Common myeloid progenitor, CD34-positive (primary cell): Measurements from ENCODE around the gene SLCO3A1.

ENCODE experiments used
- CTCF ChIA-PET: fragments of 350-600 bp; sonication (Branson Sonifier 250); formaldehyde crosslinking; loops from one replicate; lab custom pipeline; 2021; ENCODE audit warnings: antibody characterized with exemption; lab: Charles Lee
- POLR2A ChIA-PET: fragments of 350-600 bp; sonication (Branson Sonifier 250); formaldehyde crosslinking; loops from one replicate; lab custom pipeline; 2021; ENCODE audit warnings: antibody characterized with exemption; lab: Charles Lee
- DNase-seq, 3 donors: peaks; one replicate each; pipeline versions ENCODE4 v3.0.0 to v3.0.0-alpha.2; 2013
- H3K27ac ChIP-seq, 2 experiments: 1 replicate in 1 of 2; 2 replicates in 1 of 2; pipeline ENCODE4 v1.7.0; 2013; ENCODE audit warnings: inconsistent platforms in 2 of 2, low read length in 2 of 2, mild to moderate bottlenecking in 2 of 2, low read depth in 1 of 2, moderate library complexity in 1 of 2; ENCODE audit not compliant: severe bottlenecking in 2 of 2, insufficient read depth in 1 of 2, poor library complexity in 1 of 2
- H3K27me3 ChIP-seq, 5 experiments: replicated peaks in 2 of 5; 1 replicate in 3 of 5; 2 replicates in 2 of 5; pipeline versions ENCODE4 v1.6.1 to v1.7.0; 2013; ENCODE audit warnings: low read length in 4 of 5, mild to moderate bottlenecking in 2 of 5, moderate library complexity in 2 of 5, inconsistent platforms in 1 of 5; ENCODE audit not compliant: insufficient read depth in 5 of 5, control insufficient read depth in 4 of 5
- H3K36me3 ChIP-seq, 4 experiments: 1 replicate in 2 of 4; 2 replicates in 2 of 4; pipeline versions ENCODE4 v1.6.1 to v1.7.0; 2013; ENCODE audit warnings: low read length in 3 of 4, control low read depth in 1 of 4, mild to moderate bottlenecking in 1 of 4; ENCODE audit not compliant: control insufficient read depth in 4 of 4, insufficient read depth in 4 of 4
- H3K4me1 ChIP-seq, 4 experiments: 1 replicate in 3 of 4; 2 replicates in 1 of 4; pipeline versions ENCODE4 v1.6.1 to v1.7.1; 2013; ENCODE audit warnings: low read length in 3 of 4, mild to moderate bottlenecking in 3 of 4, control low read depth in 1 of 4, inconsistent platforms in 1 of 4, moderate library complexity in 1 of 4; ENCODE audit not compliant: control insufficient read depth in 4 of 4, insufficient read depth in 4 of 4; ENCODE audit errors: control extremely low read depth in 1 of 4
- H3K4me3 ChIP-seq, 7 experiments: 1 replicate in 4 of 7; 2 replicates in 3 of 7; pipeline versions ENCODE4 v1.5.1 to v1.7.0; 2013; ENCODE audit warnings: mild to moderate bottlenecking in 7 of 7, low read length in 6 of 7, moderate library complexity in 6 of 7, inconsistent platforms in 2 of 7, low read depth in 2 of 7, control low read depth in 1 of 7; ENCODE audit not compliant: insufficient read depth in 4 of 7, control insufficient read depth in 1 of 7; ENCODE audit errors: extremely low read depth in 1 of 7
- H3K9me3 ChIP-seq, 5 experiments: 1 replicate in 4 of 5; 2 replicates in 1 of 5; pipeline versions ENCODE4 v1.6.1 to v1.7.1; 2013; ENCODE audit warnings: low read length in 4 of 5, mild to moderate bottlenecking in 2 of 5, inconsistent platforms in 1 of 5, low read depth in 1 of 5, moderate library complexity in 1 of 5; ENCODE audit not compliant: control insufficient read depth in 4 of 5, insufficient read depth in 2 of 5; ENCODE audit errors: control extremely low read depth in 1 of 5
- WGBS: methylation state at CpG from one replicate; pipeline ENCODE4 v1.1.5; 2013; ENCODE audit not compliant: insufficient coverage; 5-methylcytosine and 5-hydroxymethylcytosine counted together

SLCO3A1 gene

DNA sequence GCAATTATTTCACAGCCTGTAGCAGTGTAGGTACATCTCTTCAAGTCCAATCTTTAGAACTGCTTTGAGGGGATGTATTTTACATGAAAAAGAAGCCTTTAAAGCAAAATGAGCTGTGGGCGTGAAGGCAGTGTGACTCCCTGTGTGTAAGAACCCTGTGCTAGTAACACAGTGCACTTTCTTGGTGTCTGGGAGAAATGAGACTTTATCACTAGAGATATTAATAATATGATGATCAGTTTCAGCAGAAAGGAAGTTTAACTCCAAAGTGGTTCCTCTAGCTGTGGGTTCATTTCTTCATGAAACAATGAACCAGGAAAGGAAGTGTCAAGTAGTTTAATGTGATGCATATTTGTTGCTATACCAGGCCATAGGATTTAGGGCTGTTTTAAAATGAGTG is 41.5 kb downstream of the SLCO3A1 start:
- POLR2A ChIA-PET, result no interaction called here
- DNase-seq, result no peak
- no CpG with 5 or more reads among the region's 1 CpG for WGBS
- H3K9me3 ChIP-seq, result peaks cover 0 to 2% (median 0%) of the 10 kb centered on the region in 5 experiments
- H3K27ac ChIP-seq, result no peak overlapping the region
- H3K4me3 ChIP-seq, result no peak overlapping the region
- CTCF ChIA-PET, result interaction anchor here (1.0 to 1.7 kb wide), 5 partner anchors 9 to 45 kb away, joined by 3 to 4 read pairs (median 3); no protein-coding TSS in a partner anchor
- H3K27me3 ChIP-seq, result no peaks in the 10 kb centered on the region
- peaks cover 0 to 4% (median 0%) of the 10 kb centered on the region in 4 experiments for H3K4me1 ChIP-seq
- H3K36me3 ChIP-seq, result peaks cover 0 to 3% (median 2%) of the 10 kb centered on the region in 4 experiments

GRCh38 chr15:91896341-91897055 is 43.0 kb downstream of the SLCO3A1 start:
- ChIA-PET POLR2A (no interaction called here), CTCF (interaction anchor here (1.5 to 1.7 kb wide), 2 partner anchors 19 to 29 kb away, joined by 3 to 6 read pairs; no protein-coding TSS in a partner anchor)
- WGBS, result 53% methylated on average over 2 of the region's 5 CpGs
- DNase-seq, result no peak
- peaks cover 0 to 4% (median 0%) of the 10 kb centered on the region in 4 experiments for H3K4me1 ChIP-seq
- no peak overlapping the region for H3K4me3 ChIP-seq
- H3K9me3 ChIP-seq, result peaks cover 0 to 6% (median 2%) of the 10 kb centered on the region in 5 experiments
- peaks cover 0 to 3% (median 1%) of the 10 kb centered on the region in 4 experiments for H3K36me3 ChIP-seq
- no peaks in the 10 kb centered on the region for H3K27me3 ChIP-seq
- no peak overlapping the region for H3K27ac ChIP-seq

DNA sequence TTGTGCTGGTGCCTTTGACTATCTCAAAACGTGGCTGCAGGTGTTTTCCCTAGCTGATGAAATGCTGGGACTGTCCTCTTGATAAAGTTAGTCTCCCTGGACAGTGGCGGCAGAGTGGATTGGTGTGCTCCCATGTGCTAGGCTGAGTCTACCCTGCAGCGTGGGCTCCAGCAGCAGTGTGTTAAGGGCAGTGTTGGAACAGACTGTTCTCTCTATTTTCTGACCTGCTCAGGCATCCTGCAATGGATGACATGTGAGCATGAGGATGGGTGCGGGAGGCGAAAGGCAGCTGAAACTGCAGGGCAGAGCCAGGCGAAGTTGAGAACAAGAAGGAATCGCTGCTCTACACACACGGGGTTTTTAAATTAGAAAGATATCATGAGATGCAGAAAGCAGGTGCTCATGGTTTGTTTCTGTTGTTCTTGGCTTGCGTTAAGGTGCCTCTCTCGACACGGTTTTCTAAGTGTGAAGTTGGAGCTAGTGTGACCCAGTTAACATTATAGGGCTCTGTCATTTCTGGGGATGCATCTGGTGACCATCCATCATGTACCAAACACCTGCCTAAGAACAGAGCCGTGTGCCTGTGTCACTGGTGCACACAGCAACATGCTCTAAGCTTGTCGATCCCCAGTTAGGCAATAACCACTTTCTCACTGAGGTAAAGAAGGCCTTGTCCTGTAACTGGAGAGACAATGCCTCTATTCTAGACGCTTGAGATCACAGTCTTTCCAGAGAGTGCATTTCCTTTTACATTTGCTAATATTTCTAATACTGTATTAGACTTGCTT is 44.3 kb downstream of the SLCO3A1 start:
- peaks cover 0 to 3% (median 0%) of the 10 kb centered on the region in 4 experiments for H3K36me3 ChIP-seq
- H3K4me3 ChIP-seq, result no peak overlapping the region
- H3K27me3 ChIP-seq, result no peaks in the 10 kb centered on the region
- WGBS, result 97% methylated on average over 13 of the region's 14 CpGs
- no peak for DNase-seq
- ChIA-PET POLR2A (no interaction called here), CTCF (interaction anchor here (0.9 to 1.5 kb wide), 4 partner anchors 9 to 180 kb away, joined by 3 to 6 read pairs (median 4); no protein-coding TSS in a partner anchor)
- no peak overlapping the region for H3K27ac ChIP-seq
- peaks cover 0 to 2% (median 0%) of the 10 kb centered on the region in 4 experiments for H3K4me1 ChIP-seq
- H3K9me3 ChIP-seq, result peaks cover 0 to 16% (median 8%) of the 10 kb centered on the region in 5 experiments

GRCh38 chr15:91898843-91899242 is 45.3 kb downstream of the SLCO3A1 start:
- ChIA-PET POLR2A (no interaction called here), CTCF (interaction anchor here (1.1 to 1.5 kb wide), 2 partner anchors 8 to 11 kb away, joined by 3 to 4 read pairs; no protein-coding TSS in a partner anchor)
- peaks cover 0 to 2% (median 0%) of the 10 kb centered on the region in 4 experiments for H3K4me1 ChIP-seq
- H3K9me3 ChIP-seq, result peaks cover 0 to 20% (median 8%) of the 10 kb centered on the region in 5 experiments
- no peak overlapping the region for H3K27ac ChIP-seq
- peaks cover 0 to 3% (median 0%) of the 10 kb centered on the region in 4 experiments for H3K36me3 ChIP-seq
- no peaks in the 10 kb centered on the region for H3K27me3 ChIP-seq
- no peak for DNase-seq
- no peak overlapping the region for H3K4me3 ChIP-seq
- WGBS, result no CpG with 5 or more reads among the region's 3 CpGs

- Histone ChIP-seq H3K4me1 (no peaks in the 10 kb centered on the region), H3K4me3 (no peak overlapping the region), H3K27me3 (no peaks in the 10 kb centered on the region), H3K9me3 (peaks cover 0 to 20% (median 8%) of the 10 kb centered on the region in 5 experiments), H3K27ac (no peak overlapping the region), H3K36me3 (peaks cover 0 to 3% (median 0%) of the 10 kb centered on the region in 4 experiments)
- DNase-seq, result no peak
- ChIA-PET CTCF (no interaction called here), POLR2A (interaction anchor here (0.7 kb wide), 1 partner anchor 14 kb away, joined by 4 read pairs; no protein-coding TSS in a partner anchor)
- no CpG with 5 or more reads among the region's 1 CpG for WGBS
These were observed 51.4 kb downstream of the SLCO3A1 start for GRCh38 chr15:91904942-91905341.

- DNase-seq, result peak in 2 of 3 donors; percentile 37 to 57
- peaks cover 0 to 3% (median under 1%) of the 10 kb centered on the region in 4 experiments for H3K36me3 ChIP-seq
- no peaks in the 10 kb centered on the region for H3K9me3 ChIP-seq
- WGBS, result 100% methylated on average over 1 of the region's 3 CpGs
- ChIA-PET CTCF (interaction anchor here (0.7 to 1.3 kb wide), 4 partner anchors 13 to 48 kb away, joined by 3 to 4 read pairs (median 3); no protein-coding TSS in a partner anchor), POLR2A (no interaction called here)
- H3K27me3 ChIP-seq, result no peaks in the 10 kb centered on the region
- H3K4me1 ChIP-seq, result peaks cover 0 to 6% (median under 1%) of the 10 kb centered on the region in 4 experiments
- no peak overlapping the region for H3K4me3 ChIP-seq
- no peak overlapping the region for H3K27ac ChIP-seq
These were observed 54.9 kb downstream of the SLCO3A1 start for GRCh38 chr15:91908391-91908790.
